GM18951 (cell line): ENCODE measurements around the gene VSTM2A.

Experiments
- POLR2A ChIP-seq: IDR thresholded peaks from 4 replicates; pipeline ENCODE4 v1.6.1; 2011; ENCODE audit warnings: mild to moderate bottlenecking; ENCODE audit not compliant: insufficient read length, insufficient read depth; ENCODE audit errors: extremely low read depth
- in situ Hi-C: fragments of 300-500 bp; cut with MboI; formaldehyde crosslinking; loops from one replicate; pipeline ENCODE4 v1.12.0; 2022; ENCODE audit warnings: low sequenced_read_pairs, mixed read lengths, inconsistent platforms; ENCODE audit not compliant: unreplicated experiment

Gene VSTM2A

DNA sequence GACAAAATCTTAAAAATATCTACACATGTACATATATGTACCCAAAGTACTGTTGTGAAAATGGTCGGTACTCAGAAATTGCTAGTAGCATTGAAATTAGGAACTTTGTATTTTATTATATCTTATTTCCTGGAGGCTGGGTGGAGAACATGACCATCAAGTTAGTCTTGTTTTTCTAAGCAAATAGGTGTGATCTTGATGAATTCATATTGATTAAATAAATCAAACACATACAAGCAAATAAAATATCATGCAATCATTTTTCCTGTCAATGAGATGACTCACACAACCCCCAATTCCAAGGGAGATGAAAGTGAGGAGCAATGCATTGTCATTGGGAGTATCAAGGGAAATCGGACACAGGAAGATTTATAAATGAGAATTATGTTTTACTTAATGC, 18.0 kb downstream of the VSTM2A start:
- in situ Hi-C loops = no loop called here
- TF ChIP-seq POLR2A = no peak

DNA sequence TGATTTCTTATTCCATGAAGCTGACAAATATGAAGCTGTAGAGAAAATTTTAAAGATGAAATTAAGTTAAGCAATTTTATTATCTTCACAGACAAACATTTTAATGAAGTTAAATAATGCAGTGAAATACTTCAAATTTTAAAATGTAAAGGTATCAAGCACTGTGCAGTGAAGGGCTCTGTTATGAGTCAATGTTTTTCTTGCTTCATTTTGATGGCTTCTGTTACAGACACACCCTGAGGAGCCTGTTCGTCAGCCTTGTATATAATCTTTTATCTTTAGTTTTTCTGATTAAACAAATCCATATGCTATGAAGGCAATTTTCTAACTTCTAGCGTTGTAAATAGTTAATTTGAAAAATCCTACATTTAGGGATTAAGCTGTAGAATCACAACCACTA, 18.5 kb downstream of the VSTM2A start:
- no peak for TF ChIP-seq POLR2A
- in situ Hi-C loops = no loop called here

DNA sequence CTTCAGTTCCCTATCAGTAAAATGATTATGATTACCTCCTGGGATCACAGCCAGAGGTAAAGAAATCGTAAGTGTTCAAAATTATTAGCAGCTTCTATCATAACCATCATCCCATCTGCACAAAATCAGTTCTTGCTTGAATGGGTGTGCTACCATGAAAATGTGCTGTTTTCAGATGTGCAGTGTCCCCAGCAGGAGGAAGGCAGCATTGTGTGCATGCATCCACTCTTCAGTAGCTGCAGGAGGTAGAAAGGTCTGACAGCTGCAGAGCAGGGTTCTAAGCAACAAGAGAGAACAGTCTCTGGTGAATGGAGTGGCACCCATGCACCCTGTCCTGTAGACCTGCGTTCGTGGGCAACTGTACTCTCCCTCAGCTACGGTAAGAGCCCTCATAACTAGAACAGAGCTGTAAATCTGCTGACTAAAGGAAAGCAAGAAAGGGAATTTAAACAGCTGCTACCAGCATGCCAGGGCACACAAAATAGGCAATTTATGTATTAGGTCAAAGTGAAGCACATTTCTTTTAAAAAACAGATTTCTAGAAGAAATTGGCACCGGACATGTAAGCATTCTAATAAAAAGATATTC, 21.2 kb downstream of the VSTM2A start:
- in situ Hi-C loops = no loop called here
- no peak for TF ChIP-seq POLR2A

DNA sequence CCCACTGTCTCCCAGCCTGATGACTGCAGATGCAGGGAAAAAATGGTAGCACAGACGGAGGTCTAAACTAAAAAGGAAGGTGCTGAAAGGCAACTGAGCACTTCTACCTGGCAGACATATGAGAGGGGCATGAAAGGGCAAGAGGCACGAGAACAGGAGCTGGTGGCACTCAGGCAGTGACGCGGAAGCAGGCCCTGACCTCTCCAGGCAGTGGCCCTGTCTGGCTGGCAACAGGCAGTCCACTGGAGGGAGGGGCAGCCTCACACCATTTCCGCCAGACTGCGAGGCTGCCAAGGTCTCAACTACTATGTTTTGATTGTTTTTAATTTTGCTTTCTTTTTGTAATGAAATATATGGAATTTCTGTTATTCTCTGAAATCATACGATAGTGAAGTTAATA, 23.3 kb downstream of the VSTM2A start:
- TF ChIP-seq POLR2A = no peak
- in situ Hi-C loops = no loop called here

DNA sequence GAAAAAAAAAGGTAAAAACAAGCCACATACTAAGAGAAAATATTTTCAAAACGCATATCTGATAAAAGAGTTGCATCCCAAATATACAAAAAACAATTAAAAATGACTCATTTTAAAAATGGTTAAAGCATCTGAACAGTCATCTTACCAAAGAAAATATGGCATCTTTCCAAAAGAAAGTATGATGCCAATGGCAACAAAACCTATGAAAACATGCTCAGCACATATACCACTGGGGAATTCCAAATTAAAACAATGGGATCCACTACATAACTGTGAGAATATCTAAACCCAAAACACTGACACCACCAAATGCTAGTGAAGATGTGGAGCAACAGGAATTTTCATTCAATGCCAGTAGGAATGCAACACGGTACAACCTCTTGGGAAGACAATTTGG, 39.3 kb downstream of the VSTM2A start:
- in situ Hi-C loops = no loop called here

DNA sequence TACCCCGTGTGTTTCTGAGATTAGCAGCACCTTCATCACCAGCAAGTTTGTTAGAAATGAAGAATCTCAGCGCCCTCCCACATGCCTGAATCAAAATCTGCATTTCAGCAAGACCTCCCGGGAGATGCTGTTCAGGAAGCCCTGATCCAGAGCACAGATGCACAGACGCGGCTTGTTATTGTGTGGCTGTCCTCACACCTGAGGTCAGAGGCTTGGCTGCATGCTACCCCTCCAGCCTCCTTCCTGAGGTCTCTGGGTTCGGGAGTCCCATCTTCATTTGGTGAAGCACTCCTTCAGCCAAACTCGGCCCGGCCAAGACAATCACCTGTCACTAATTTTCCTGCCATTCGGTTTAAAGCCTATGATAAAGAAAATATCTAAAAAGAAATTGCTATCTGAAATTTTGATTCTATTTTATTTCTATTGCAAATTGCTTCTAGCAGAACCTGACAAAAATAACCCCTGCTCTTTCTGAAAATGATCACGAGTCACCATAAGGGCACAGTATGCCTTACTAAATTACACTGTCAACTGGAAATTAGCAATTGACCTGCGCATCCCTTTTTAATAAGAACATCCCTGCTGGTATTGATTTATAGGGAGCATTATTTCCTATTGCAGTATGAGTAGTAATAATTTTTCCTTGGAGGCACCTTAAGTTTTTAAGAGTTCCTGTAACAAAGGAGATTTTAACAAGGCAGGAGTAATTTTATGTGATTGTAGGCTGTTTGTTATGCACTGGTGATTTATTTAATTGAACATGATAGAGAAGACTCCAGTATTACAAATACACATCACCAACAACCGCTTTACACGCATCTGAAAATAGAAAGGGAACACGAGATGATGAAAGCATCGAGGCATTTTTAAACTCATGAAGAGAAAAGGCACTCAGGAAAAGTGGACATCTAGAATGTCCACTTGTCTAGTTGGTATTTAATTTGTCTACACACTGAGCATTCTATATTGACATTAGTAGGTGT, 49.5 kb downstream of the VSTM2A start:
- in situ Hi-C loops = no loop called here
- no peak for TF ChIP-seq POLR2A

More for the DNA sequence above, 39.3 kb downstream of the VSTM2A start:
- no peak for TF ChIP-seq POLR2A

DNA sequence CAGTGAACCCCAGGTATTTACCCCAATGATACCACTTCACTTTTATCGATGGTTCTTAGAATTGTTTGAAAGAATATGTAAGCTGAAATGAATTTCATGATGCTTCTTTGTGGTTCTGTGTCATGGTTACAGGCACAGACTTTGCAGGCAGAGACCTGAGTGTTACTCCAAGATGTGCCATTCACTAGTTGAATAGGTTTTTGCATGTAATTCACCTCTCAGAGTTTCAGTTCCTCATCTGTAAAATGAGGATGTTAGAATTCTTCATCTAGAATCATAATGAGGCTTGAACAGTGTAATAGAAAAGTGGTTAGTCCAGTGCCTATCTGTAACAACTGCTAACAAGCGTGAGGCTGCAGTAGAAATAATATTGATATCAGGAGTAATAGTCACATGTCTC, 54.6 kb downstream of the VSTM2A start:
- in situ Hi-C loops = no loop called here
- no peak for TF ChIP-seq POLR2A

DNA sequence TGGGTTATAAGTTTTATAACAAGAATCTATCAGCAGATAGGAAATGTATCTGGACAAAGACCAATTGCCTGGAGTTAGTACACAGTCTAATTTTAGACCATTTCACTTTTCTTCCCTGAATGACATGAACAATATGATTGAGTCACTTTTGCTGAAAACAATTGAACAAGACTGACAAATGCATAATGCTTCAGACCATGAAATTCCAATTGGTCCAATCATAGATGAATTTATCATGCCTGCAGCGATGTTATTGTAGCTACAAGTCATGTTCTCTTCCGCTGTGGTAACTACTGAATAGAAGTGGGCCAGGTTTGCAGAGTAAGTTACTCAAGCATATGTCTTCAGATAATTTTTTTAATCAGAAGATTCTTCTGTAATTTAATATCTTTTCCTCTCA, 73.4 kb downstream of the VSTM2A start:
- in situ Hi-C loops = no loop called here
- no peak for TF ChIP-seq POLR2A
